ENCODE measurements around the gene GOLGA6C.
A peak's percentile ranks its signal among the peaks of the same experiment; 100 is the strongest.
"Not testable (repeated sequence)": the region's sequence is repeated elsewhere in the genome, so short reads cannot be mapped to it uniquely, and the experiment has no call there.

The GOLGA6C gene

GRCh38 chr15:75217012-75217411 is 41.1 kb upstream of the GOLGA6C start:
- H3K36me3 Mint-ChIP-seq (ENCODE audit: low read depth): peaks cover 3% of the 10 kb centered on the region
- H3K27me3 Mint-ChIP-seq (ENCODE audit: low read depth): no peaks in the 10 kb centered on the region
- TF ChIP-seq CTCF (IDR thresholded peaks at IDR 0.05; ENCODE audit: unreplicated experiment in 3 of 3): no peak
- H3K4me1 Mint-ChIP-seq: peaks cover 3% of the 10 kb centered on the region
- no peaks in the 10 kb centered on the region for H3K9me3 Mint-ChIP-seq
- no peak overlapping the region for H3K27ac Mint-ChIP-seq
- H3K4me3 Mint-ChIP-seq: no peak overlapping the region

GRCh38 chr15:75217574-75217973 is 40.6 kb upstream of the GOLGA6C start:
- not testable (repeated sequence) for H3K27me3 Mint-ChIP-seq (ENCODE audit: low read depth)

GRCh38 chr15:75219507-75219929 is 38.6 kb upstream of the GOLGA6C start:
- H3K4me3 Mint-ChIP-seq; H3K27me3 Mint-ChIP-seq (ENCODE audit: low read depth); H3K9me3 Mint-ChIP-seq; H3K36me3 Mint-ChIP-seq (ENCODE audit: low read depth); H3K4me1 Mint-ChIP-seq: not testable (repeated sequence)
- H3K27ac Mint-ChIP-seq: peak overlapping the region; percentile 62 to 77 (median 67)

More at GRCh38 chr15:75217574-75217973, 40.6 kb upstream of the GOLGA6C start:
- H3K4me1 Mint-ChIP-seq; H3K36me3 Mint-ChIP-seq (ENCODE audit: low read depth); H3K9me3 Mint-ChIP-seq; H3K4me3 Mint-ChIP-seq; H3K27ac Mint-ChIP-seq: not testable (repeated sequence)

- H3K4me1 Mint-ChIP-seq: no peaks in the 10 kb centered on the region
- H3K36me3 Mint-ChIP-seq (ENCODE audit: low read depth): no peaks in the 10 kb centered on the region
- no peak overlapping the region for H3K27ac Mint-ChIP-seq
- H3K9me3 Mint-ChIP-seq: no peaks in the 10 kb centered on the region
- no peak for TF ChIP-seq CTCF (IDR thresholded peaks at IDR 0.05; ENCODE audit: unreplicated experiment in 3 of 3)
- no peak overlapping the region for H3K4me3 Mint-ChIP-seq
- H3K27me3 Mint-ChIP-seq (ENCODE audit: low read depth): no peaks in the 10 kb centered on the region
Measured at GRCh38 chr15:75223688-75224087, 34.4 kb upstream of the GOLGA6C start.

GRCh38 chr15:75224281-75224680 is 33.9 kb upstream of the GOLGA6C start:
- TF ChIP-seq CTCF (IDR thresholded peaks at IDR 0.05; ENCODE audit: unreplicated experiment in 3 of 3): no peak
- no peak overlapping the region for H3K4me3 Mint-ChIP-seq
- no peaks in the 10 kb centered on the region for H3K27me3 Mint-ChIP-seq (ENCODE audit: low read depth)
- no peaks in the 10 kb centered on the region for H3K4me1 Mint-ChIP-seq
- no peaks in the 10 kb centered on the region for H3K36me3 Mint-ChIP-seq (ENCODE audit: low read depth)
- no peaks in the 10 kb centered on the region for H3K9me3 Mint-ChIP-seq
- no peak overlapping the region for H3K27ac Mint-ChIP-seq

GRCh38 chr15:75225102-75225836 is 32.9 kb upstream of the GOLGA6C start:
- not testable (repeated sequence) for H3K4me1 Mint-ChIP-seq; H3K9me3 Mint-ChIP-seq; H3K27me3 Mint-ChIP-seq (ENCODE audit: low read depth); H3K27ac Mint-ChIP-seq; H3K36me3 Mint-ChIP-seq (ENCODE audit: low read depth); H3K4me3 Mint-ChIP-seq

- TF ChIP-seq CTCF (IDR thresholded peaks at IDR 0.05; ENCODE audit: unreplicated experiment in 3 of 3): no peak
- Mint-ChIP-seq H3K9me3 (no peaks in the 10 kb centered on the region), H3K36me3 (ENCODE audit: low read depth) (no peaks in the 10 kb centered on the region)
Measured at GRCh38 chr15:75225951-75226732, 32.0 kb upstream of the GOLGA6C start.

GRCh38 chr15:75227112-75227511 is 31.0 kb upstream of the GOLGA6C start:
- H3K27ac Mint-ChIP-seq; H3K9me3 Mint-ChIP-seq; H3K4me1 Mint-ChIP-seq; H3K36me3 Mint-ChIP-seq (ENCODE audit: low read depth); H3K4me3 Mint-ChIP-seq; H3K27me3 Mint-ChIP-seq (ENCODE audit: low read depth): not testable (repeated sequence)

More at GRCh38 chr15:75225951-75226732, 32.0 kb upstream of the GOLGA6C start:
- H3K27ac Mint-ChIP-seq: no peak overlapping the region
- H3K4me1 Mint-ChIP-seq: no peaks in the 10 kb centered on the region
- H3K4me3 Mint-ChIP-seq: no peak overlapping the region
- no peaks in the 10 kb centered on the region for H3K27me3 Mint-ChIP-seq (ENCODE audit: low read depth)
